Left hindlimb (tissue), 1 donor: ENCODE results near the gene ELOVL2.

Experiments
- DNase-seq: peaks from one replicate; pipeline ENCODE4 v3.0.0-alpha.2; 2018

The ELOVL2 gene

DNA sequence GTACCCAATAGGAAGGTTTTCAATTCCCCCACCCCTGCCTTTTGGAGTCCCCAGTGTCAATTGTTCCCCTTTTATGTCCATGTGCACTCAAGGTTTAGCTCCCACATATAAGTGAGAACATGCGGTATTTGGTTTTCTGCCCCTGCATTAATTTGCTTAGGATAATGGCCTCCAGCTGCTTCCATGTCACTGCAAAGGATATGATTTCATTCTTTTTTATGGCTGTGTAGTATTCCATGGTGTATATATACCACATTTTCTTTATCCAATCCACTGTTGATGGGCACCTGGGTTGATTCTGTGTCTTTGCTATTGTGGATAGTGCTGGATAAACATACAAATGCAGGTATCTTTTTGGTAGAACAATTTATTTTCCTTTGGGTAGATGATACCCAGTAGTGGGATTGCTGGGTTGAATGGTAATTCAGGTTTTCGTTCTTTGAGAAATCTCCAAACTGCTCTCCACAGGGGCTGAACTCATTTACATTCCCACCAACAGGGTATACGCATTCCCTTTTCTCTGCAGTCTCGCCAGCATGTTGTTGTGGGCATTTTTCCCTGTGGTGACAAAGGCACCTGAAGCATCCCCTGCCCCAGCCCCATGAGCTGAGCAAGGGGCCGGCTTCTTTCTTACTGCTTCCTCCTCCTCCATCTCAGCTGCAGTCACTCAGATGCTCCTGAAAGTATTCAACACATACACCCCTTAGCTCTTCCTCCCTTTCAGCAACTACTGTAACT, 66.7 kb downstream of the ELOVL2 start:
- no peak for DNase-seq

DNA sequence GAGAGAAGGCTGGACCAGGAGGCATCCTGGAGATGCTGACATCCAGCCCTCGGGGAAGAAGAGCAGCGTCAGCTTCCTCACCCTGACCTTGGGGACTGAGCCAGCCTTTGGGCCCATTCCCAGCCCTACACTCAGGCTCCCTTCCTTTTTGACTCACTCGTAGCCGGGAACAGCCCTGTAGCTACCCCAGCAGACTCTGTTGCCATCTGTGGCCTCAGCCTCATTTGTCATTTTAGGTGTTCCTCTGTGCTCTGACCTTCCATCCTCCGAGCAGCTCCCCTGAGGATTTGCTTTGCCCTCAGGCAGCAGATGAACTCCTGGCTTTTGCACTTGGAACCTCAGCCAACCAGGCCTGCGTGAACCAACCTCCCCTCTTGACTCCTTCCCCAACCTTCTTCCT, 67.5 kb downstream of the ELOVL2 start:
- DNase-seq, result no peak

DNA sequence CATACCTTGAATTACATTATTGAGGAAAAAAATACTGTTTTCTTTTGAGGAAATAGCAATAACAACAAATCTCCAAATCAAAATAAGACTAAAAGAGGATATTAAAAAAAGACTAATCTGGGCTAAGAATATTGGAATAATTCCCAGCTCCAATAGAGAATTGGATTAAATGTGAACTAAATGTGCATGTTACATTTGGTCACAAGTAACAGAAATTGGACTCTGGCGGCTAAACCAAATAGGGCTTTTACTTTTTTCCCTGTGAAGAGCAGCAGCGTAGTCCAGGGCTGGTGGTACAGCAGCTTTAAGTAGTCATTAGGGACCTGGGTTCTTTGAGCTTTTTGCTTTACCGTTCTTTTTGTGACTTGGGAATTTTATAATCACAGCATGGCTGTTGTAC, 71.9 kb downstream of the ELOVL2 start:
- no peak for DNase-seq

GRCh38 chr6:10970731-10971130, 73.4 kb downstream of the ELOVL2 start:
- DNase-seq, result no peak

- no peak for DNase-seq
These were observed 75.3 kb downstream of the ELOVL2 start for GRCh38 chr6:10968776-10969175.

DNA sequence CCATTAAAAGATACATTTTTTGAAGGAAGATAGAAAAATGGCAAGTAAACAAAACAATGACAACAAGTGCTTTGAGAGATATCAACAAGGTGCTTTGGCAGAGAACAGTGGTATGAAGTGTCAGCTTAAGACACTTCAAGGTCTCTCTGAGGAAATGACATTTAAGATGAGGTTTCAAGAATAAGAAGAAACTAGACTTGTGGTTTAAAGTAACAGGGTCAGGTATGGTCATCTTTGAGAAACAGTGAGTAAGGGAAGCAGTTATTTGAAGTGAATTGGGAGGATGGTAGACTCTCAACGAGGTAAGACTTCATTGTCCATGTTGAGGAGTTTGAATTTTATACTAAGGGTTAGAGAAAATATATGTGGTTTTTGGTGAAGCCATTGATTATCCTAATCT, 79.4 kb downstream of the ELOVL2 start:
- DNase-seq, result no peak

GRCh38 chr6:10963113-10963512, 81.0 kb downstream of the ELOVL2 start:
- DNase-seq, result no peak

- no peak for DNase-seq
These were observed 81.4 kb downstream of the ELOVL2 start for GRCh38 chr6:10962673-10963072.

GRCh38 chr6:10961837-10962236, 82.3 kb downstream of the ELOVL2 start:
- no peak for DNase-seq

GRCh38 chr6:10960171-10960570, 83.9 kb downstream of the ELOVL2 start:
- DNase-seq, result no peak

DNA sequence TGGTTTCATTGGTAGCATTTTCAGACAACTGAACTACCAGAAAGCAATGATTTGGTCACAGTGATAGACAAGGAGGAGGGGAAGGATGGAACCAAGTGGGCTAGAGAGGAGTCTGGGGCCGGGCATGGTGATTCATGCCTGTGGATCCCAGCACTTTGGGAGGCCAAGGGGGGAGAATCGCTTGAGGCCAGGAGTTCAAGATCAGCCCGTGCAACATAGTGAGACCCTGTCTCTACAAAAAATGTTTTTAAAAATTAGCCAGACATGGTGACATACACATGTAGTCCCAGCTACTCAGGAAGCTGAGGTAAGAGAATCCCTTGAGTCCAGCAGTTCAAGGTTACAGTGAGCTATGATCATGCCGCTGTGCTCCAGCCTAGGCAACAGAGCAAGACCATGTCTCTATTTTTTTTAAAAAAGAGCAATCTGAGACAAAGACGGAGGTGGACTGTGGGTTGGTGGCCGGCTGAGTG, 86.7 kb downstream of the ELOVL2 start:
- DNase-seq, result no peak

DNA sequence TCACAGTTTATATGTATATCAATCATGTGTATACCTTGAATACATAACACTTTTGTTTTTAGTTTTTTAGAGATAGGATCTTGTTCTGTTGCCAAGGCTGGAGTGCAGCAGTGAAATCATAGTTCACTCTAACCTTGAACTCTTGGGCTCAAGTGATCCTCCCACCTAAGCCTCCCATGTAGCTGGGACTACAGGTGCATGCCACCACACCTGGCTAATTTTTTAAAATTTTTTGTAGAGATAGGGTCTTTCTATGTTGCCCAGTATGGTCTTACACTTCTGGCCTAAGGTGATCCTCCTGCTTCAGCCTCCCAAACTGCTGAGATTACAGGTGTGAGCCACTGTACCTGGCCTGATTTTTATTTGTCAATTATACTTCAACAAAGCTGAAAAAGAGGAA, 87.3 kb downstream of the ELOVL2 start:
- DNase-seq, result no peak

- DNase-seq, result peak; percentile 59
These were observed 89.5 kb downstream of the ELOVL2 start for GRCh38 chr6:10954590-10955010.

DNA sequence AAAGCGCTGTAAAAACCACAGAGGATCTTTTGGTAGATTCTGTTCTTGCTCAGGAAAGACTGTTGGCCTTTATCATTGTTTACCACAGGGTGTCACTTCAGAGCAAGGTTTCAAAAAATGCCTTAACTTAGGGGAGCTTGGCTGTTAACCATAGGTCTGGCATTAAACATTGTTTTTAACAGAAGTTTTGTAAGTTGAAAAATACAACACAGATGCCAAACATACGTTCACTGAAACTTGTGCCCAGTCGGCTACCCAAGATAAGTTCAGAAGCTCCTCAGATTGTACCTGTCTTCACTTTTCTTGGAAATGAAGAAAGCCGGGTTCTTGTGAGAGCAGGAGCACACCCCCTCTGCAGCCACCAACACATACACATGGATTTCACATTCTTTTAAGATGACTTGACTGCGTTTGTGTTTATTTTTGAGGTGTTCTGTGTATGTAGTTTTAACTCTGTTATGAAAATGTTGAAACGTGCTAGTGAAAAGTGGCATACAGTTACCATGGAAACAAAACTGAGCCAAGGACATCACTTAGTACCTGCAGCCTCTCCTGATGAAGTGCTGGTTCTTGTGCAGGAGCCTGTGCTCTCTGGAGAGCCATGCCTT, 92.3 kb downstream of the ELOVL2 start:
- DNase-seq, result no peak

- no peak for DNase-seq
These were observed 94.3 kb downstream of the ELOVL2 start for GRCh38 chr6:10949579-10950490.

GRCh38 chr6:10947966-10948365, 96.1 kb downstream of the ELOVL2 start:
- DNase-seq, result no peak

DNA sequence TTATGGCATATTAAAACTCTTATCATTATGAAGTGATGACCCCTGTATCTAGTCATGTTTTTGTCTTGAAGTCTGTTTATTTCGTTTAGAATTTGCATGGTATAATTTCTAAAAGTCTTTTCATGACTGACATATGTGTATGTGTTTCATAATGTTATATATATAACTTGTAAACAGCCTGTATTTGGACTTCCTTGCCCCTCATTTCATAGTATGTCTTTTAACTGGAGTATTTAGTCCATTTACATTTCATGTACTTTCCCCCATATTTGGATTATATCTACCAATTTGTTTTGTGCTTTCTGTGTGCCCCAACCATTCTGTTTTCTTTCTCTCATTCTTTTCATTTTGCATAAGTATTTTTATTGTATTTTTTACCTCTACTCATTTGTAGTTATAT, 98.3 kb downstream of the ELOVL2 start:
- DNase-seq, result no peak

DNA sequence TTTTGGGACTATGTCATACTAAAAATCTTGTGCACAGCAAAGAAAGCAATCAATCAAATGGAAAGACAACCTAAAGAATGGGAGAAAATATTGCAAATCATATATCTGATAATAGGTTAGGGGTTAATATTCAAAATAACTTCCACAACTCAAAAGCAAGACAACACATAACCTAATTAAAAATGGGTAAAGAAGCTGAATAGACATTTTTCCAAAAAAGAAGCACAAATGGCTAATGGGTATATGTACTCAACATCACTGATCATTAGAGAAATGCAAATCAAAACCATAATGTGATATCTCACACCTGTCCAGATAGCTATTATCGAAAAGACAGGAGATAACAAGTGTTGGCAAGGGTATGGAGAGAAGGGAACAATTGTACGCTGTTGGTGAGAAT, 104.3 kb downstream of the ELOVL2 start:
- no peak for DNase-seq

GRCh38 chr6:10933126-10933525, 111.0 kb downstream of the ELOVL2 start:
- DNase-seq, result no peak
